GM23338 (cell line): ENCODE data around the gene SARM1. TPM values are rescaled to one million over a fixed set of nuclear protein-coding genes. Genes with fewer than 3 reads are reported as not detected.

Source experiments
- ATAC-seq: fragments of 200-7000 bp; cut with Tn5 transposase; 3 replicates; pipeline ENCODE4 v1.9.1; 2020
- DNase-seq: peaks from one replicate; pipeline ENCODE4 v3.0.0-alpha.2; 2015; ENCODE audit warnings: low spot score
- H2AFZ ChIP-seq: fragments of 200-600 bp; sonication (generic); 2 replicates; pipeline ENCODE4 v1.8.0; 2016; ENCODE audit warnings: antibody characterized with exemption, mild to moderate bottlenecking, moderate library complexity
- H3F3A ChIP-seq: fragments of 200-600 bp; sonication (generic); replicated peaks from 2 replicates; pipeline ENCODE4 v1.8.0; 2017; ENCODE audit warnings: antibody characterized with exemption, mixed run types, low read depth
- H3K27ac ChIP-seq: fragments of 200-600 bp; sonication (generic); 2 replicates; pipeline ENCODE4 v1.6.1; 2016; ENCODE audit warnings: low read depth
- H3K27me3 ChIP-seq: fragments of 200-600 bp; sonication (generic); 2 replicates; pipeline ENCODE4 v1.8.0; 2016; ENCODE audit warnings: mild to moderate bottlenecking, mixed run types, moderate library complexity; ENCODE audit not compliant: insufficient read depth
- H3K36me3 ChIP-seq: fragments of 200-600 bp; sonication (generic); 2 replicates; pipeline ENCODE4 v1.8.0; 2016; ENCODE audit warnings: mild to moderate bottlenecking; ENCODE audit not compliant: insufficient read depth
- H3K4me1 ChIP-seq: fragments of 200-600 bp; sonication (generic); 2 replicates; pipeline ENCODE4 v1.8.0; 2016; ENCODE audit warnings: mild to moderate bottlenecking, moderate library complexity; ENCODE audit not compliant: insufficient read depth
- H3K4me2 ChIP-seq: fragments of 200-600 bp; sonication (generic); 2 replicates; pipeline ENCODE4 v1.7.1; 2017; ENCODE audit warnings: mixed run types
- H3K4me3 ChIP-seq: fragments of 200-600 bp; sonication (generic); 2 replicates; pipeline ENCODE4 v1.6.1; 2016; ENCODE audit warnings: mixed run types
- H3K79me2 ChIP-seq: fragments of 200-600 bp; sonication (generic); replicated peaks from 2 replicates; pipeline ENCODE4 v1.8.0; 2017; ENCODE audit warnings: mild to moderate bottlenecking; ENCODE audit not compliant: insufficient read depth
- H3K9me2 ChIP-seq: fragments of 200-600 bp; sonication (generic); 2 replicates; pipeline ENCODE4 v1.8.0; 2017; ENCODE audit not compliant: insufficient read depth
- H4K20me1 ChIP-seq: fragments of 200-600 bp; sonication (generic); replicated peaks from 2 replicates; pipeline ENCODE4 v1.8.0; 2017; ENCODE audit warnings: mild to moderate bottlenecking; ENCODE audit not compliant: insufficient read depth
- H3K27ac Mint-ChIP-seq: 2 replicates; pipeline ENCODE4 v1.8.0; 2020; ENCODE audit warnings: inconsistent platforms, mild to moderate bottlenecking, moderate library complexity, mixed read lengths
- H3K27me3 Mint-ChIP-seq: 3 replicates; pipeline ENCODE4 v1.8.0; 2022; ENCODE audit warnings: low read depth, mild to moderate bottlenecking, moderate library complexity, mixed read lengths, inconsistent platforms; ENCODE audit not compliant: insufficient read depth, poor library complexity
- H3K36me3 Mint-ChIP-seq: 3 replicates; pipeline ENCODE4 v1.8.0; 2021; ENCODE audit warnings: low read depth, mild to moderate bottlenecking, inconsistent platforms, moderate library complexity, mixed read lengths
- H3K4me1 Mint-ChIP-seq: 3 replicates; pipeline ENCODE4 v1.8.0; 2020; ENCODE audit warnings: mild to moderate bottlenecking, inconsistent platforms, mixed read lengths
- H3K4me3 Mint-ChIP-seq: 3 replicates; pipeline ENCODE4 v1.8.0; 2021; ENCODE audit warnings: moderate library complexity, mild to moderate bottlenecking, inconsistent platforms, mixed read lengths
- H3K9me3 Mint-ChIP-seq: 3 replicates; pipeline ENCODE4 v1.8.0; 2020; ENCODE audit warnings: moderate library complexity, mild to moderate bottlenecking, inconsistent platforms, mixed read lengths
- CREB1 ChIP-seq: fragments of 250-450 bp; sonication (Bioruptor Pico); IDR thresholded peaks from 2 replicates; pipeline ENCODE4 v1.5.0; 2020; ENCODE audit warnings: low read depth, mild to moderate bottlenecking, moderate library complexity
- CTCF ChIP-seq, 2 experiments: fragments of 200-600 bp in 1 of 2; sonication (generic) in 1 of 2; conservative IDR thresholded peaks; 2 replicates each; pipeline versions ENCODE4 v1.5.1 to v1.6.1; 2016 to 2017; ENCODE audit warnings: antibody characterized with exemption in 2 of 2, low read depth in 2 of 2, mild to moderate bottlenecking in 2 of 2, moderate library complexity in 1 of 2
- ETS1 ChIP-seq: IDR thresholded peaks from 2 replicates; pipeline ENCODE4 v1.6.1; 2016; ENCODE audit warnings: antibody characterized with exemption
- EZH2 ChIP-seq: fragments of 200-600 bp; sonication (generic); IDR thresholded peaks from one replicate; pipeline ENCODE4 v1.8.0; 2017; ENCODE audit warnings: antibody characterized with exemption, mild to moderate bottlenecking, low read depth; ENCODE audit not compliant: unreplicated experiment
- EZH2phosphoT487 ChIP-seq: fragments of 200-600 bp; sonication (generic); IDR thresholded peaks from one replicate; pipeline ENCODE4 v1.8.1; 2018; ENCODE audit warnings: antibody characterized with exemption; ENCODE audit not compliant: unreplicated experiment
- JUNB ChIP-seq: IDR thresholded peaks from one replicate; pipeline ENCODE4 v1.6.1; 2016; ENCODE audit warnings: antibody characterized with exemption; ENCODE audit not compliant: unreplicated experiment
- NANOG ChIP-seq: IDR thresholded peaks from 2 replicates; pipeline ENCODE4 v1.6.1; 2016; ENCODE audit warnings: antibody characterized with exemption, borderline replicate concordance
- POLR2AphosphoS5 ChIP-seq: IDR thresholded peaks from 2 replicates; pipeline ENCODE4 v1.6.1; 2016; ENCODE audit warnings: antibody characterized with exemption, low read depth
- REST ChIP-seq: IDR thresholded peaks from one replicate; pipeline ENCODE4 v1.6.1; 2018; ENCODE audit warnings: antibody characterized with exemption; ENCODE audit not compliant: unreplicated experiment
- STAT1 ChIP-seq: IDR thresholded peaks from one replicate; pipeline ENCODE4 v1.6.1; 2016; ENCODE audit warnings: antibody characterized with exemption; ENCODE audit not compliant: unreplicated experiment
- ZNF114 ChIP-seq: fragments of 250-450 bp; sonication (Bioruptor Pico); IDR thresholded peaks from 2 replicates; pipeline ENCODE4 v1.5.0; 2020; ENCODE audit warnings: mild to moderate bottlenecking, moderate library complexity
- ZNF331 ChIP-seq: fragments of 250-450 bp; sonication (Bioruptor Pico); IDR thresholded peaks from 2 replicates; pipeline ENCODE4 v1.5.0; 2020; ENCODE audit warnings: low read depth, mild to moderate bottlenecking, moderate library complexity
- polyA plus RNA-seq: library from polyadenylated mRNA; unstranded; fragments of >200 nt; fragmentation: Nextera tagmentation; extraction: Ambion mirVana; gene quantifications from 2 replicates; pipeline ENCODE4 v1.2.1, GENCODE V29; 2016
- total RNA-seq: library from RNA; depleted of rRNA; stranded (reverse); fragments of >200 nt; shearing (Covaris generic); gene quantifications from 2 replicates; pipeline ENCODE4 v1.2.3, GENCODE V29; 2014
- TF ChIP-seq, protein P1 (sequence below): fragments of 250-450 bp; sonication (Bioruptor Pico); IDR thresholded peaks from 2 replicates; pipeline ENCODE4 v1.5.0; 2020; ENCODE audit warnings: mild to moderate bottlenecking, moderate library complexity

SARM1 gene
- total and polyA plus RNA-seq, 2 experiments from 2014 or later: 0.89 to 15.3 TPM

DNA sequence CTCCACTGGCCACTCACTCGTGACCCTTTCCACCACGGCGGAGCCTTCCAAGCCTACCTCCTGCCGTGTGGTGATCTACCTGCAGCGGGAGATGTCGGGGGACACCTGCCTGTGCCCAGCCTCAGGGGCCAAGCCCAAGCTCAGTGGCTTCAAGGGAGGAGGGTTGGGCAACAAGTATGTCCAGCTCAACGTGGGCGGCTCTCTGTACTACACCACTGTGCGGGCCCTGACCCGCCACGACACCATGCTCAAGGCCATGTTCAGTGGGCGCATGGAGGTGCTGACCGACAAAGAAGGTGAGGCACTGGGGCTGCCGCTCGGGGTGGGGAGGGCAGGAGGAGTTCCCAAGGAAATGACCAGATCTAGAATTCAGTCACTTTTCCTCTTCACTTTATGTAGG is 32.1 kb upstream of the SARM1 start:
- DNase-seq (no peak), ATAC-seq (no peak)
- no peak overlapping the region for H3K4me2 ChIP-seq
- H3K36me3 ChIP-seq: peaks cover 8% of the 10 kb centered on the region
- peaks cover 10% of the 10 kb centered on the region for H3K4me1 ChIP-seq
- Mint-ChIP-seq H3K36me3 (peaks cover 15% of the 10 kb centered on the region), H3K4me3 (no peak overlapping the region), H3K4me1 (peaks cover 17% of the 10 kb centered on the region), H3K27me3 (peaks cover 15% of the 10 kb centered on the region), H3K9me3 (no peaks in the 10 kb centered on the region), H3K27ac (no peak overlapping the region)
- no peaks in the 10 kb centered on the region for H3K9me2 ChIP-seq
- no peak overlapping the region for H3K4me3 ChIP-seq
- no peaks in the 10 kb centered on the region for H4K20me1 ChIP-seq
- no peak for TF ChIP-seq NANOG
- no peak for TF ChIP-seq STAT1
- TF ChIP-seq ZNF114: no peak
- no peak for TF ChIP-seq EZH2
- TF ChIP-seq, protein P1, sequence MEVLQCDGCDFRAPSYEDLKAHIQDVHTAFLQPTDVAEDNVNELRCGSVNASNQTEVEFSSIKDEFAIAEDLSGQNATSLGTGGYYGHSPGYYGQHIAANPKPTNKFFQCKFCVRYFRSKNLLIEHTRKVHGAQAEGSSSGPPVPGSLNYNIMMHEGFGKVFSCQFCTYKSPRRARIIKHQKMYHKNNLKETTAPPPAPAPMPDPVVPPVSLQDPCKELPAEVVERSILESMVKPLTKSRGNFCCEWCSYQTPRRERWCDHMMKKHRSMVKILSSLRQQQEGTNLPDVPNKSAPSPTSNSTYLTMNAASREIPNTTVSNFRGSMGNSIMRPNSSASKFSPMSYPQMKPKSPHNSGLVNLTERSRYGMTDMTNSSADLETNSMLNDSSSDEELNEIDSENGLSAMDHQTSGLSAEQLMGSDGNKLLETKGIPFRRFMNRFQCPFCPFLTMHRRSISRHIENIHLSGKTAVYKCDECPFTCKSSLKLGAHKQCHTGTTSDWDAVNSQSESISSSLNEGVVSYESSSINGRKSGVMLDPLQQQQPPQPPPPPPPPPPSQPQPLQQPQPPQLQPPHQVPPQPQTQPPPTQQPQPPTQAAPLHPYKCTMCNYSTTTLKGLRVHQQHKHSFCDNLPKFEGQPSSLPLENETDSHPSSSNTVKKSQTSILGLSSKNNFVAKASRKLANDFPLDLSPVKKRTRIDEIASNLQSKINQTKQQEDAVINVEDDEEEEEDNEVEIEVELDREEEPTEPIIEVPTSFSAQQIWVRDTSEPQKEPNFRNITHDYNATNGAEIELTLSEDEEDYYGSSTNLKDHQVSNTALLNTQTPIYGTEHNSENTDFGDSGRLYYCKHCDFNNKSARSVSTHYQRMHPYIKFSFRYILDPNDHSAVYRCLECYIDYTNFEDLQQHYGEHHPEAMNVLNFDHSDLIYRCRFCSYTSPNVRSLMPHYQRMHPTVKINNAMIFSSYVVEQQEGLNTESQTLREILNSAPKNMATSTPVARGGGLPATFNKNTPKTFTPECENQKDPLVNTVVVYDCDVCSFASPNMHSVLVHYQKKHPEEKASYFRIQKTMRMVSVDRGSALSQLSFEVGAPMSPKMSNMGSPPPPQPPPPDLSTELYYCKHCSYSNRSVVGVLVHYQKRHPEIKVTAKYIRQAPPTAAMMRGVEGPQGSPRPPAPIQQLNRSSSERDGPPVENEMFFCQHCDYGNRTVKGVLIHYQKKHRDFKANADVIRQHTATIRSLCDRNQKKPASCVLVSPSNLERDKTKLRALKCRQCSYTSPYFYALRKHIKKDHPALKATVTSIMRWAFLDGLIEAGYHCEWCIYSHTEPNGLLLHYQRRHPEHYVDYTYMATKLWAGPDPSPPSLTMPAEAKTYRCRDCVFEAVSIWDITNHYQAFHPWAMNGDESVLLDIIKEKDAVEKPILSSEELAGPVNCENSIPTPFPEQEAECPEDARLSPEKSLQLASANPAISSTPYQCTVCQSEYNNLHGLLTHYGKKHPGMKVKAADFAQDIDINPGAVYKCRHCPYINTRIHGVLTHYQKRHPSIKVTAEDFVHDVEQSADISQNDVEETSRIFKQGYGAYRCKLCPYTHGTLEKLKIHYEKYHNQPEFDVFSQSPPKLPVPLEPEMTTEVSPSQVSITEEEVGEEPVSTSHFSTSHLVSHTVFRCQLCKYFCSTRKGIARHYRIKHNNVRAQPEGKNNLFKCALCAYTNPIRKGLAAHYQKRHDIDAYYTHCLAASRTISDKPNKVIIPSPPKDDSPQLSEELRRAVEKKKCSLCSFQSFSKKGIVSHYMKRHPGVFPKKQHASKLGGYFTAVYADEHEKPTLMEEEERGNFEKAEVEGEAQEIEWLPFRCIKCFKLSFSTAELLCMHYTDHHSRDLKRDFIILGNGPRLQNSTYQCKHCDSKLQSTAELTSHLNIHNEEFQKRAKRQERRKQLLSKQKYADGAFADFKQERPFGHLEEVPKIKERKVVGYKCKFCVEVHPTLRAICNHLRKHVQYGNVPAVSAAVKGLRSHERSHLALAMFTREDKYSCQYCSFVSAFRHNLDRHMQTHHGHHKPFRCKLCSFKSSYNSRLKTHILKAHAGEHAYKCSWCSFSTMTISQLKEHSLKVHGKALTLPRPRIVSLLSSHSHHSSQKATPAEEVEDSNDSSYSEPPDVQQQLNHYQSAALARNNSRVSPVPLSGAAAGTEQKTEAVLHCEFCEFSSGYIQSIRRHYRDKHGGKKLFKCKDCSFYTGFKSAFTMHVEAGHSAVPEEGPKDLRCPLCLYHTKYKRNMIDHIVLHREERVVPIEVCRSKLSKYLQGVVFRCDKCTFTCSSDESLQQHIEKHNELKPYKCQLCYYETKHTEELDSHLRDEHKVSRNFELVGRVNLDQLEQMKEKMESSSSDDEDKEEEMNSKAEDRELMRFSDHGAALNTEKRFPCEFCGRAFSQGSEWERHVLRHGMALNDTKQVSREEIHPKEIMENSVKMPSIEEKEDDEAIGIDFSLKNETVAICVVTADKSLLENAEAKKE (CRISPR knock-in tag): no peak
- TF ChIP-seq ETS1: no peak
- TF ChIP-seq JUNB: no peak
- no peak for TF ChIP-seq CTCF (conservative IDR thresholded peaks at IDR 0.05; ENCODE audit: low read depth in 2 of 2)
- no peak for TF ChIP-seq REST
- TF ChIP-seq ZNF331 (CRISPR knock-in tag): no peak
- no peak for TF ChIP-seq POLR2AphosphoS5
- TF ChIP-seq EZH2phosphoT487: no peak
- no peak for TF ChIP-seq CREB1 (CRISPR knock-in tag)
- no peaks in the 10 kb centered on the region for H3F3A ChIP-seq
- H3K79me2 ChIP-seq: peaks cover 22% of the 10 kb centered on the region
- H3K27ac ChIP-seq: no peak overlapping the region
- H3K27me3 ChIP-seq: no peaks in the 10 kb centered on the region
- no peak overlapping the region for H2AFZ ChIP-seq
